Measurements from ENCODE around the gene FMO1.
"Not testable (repeated sequence)": the region's sequence is repeated elsewhere in the genome, so short reads cannot be mapped to it uniquely, and the experiment has no call there.

Gene FMO1

GRCh38 chr1:171220581-171221054, 27.7 kb upstream of the FMO1 start:
- peaks cover 17% of the 10 kb centered on the region for H3K36me3 ChIP-seq (replicated peaks; ENCODE audit: low read depth, low read length)
- no peaks in the 10 kb centered on the region for H3K9me3 ChIP-seq (ENCODE audit: insufficient read depth, low read length)
- H3K27me3 ChIP-seq (ENCODE audit: low read depth, low read length), result no peaks in the 10 kb centered on the region

GRCh38 chr1:171221665-171222591, 26.4 kb upstream of the FMO1 start:
- no peak for TF ChIP-seq CTCF (IDR thresholded peaks at IDR 0.05; ENCODE audit: low read depth, low read length)
- TF ChIP-seq EZH2phosphoT487 (IDR thresholded peaks at IDR 0.05; ENCODE audit: low read depth), result no peak
- peaks cover 7% of the 10 kb centered on the region; the same call in 1 of the 2 replicates for H3K79me2 ChIP-seq (ENCODE audit: low read length)
- H4K20me1 ChIP-seq (ENCODE audit: insufficient read depth, low read length), result no peaks in the 10 kb centered on the region
- H3K9me3 ChIP-seq (ENCODE audit: insufficient read depth, low read length), result no peaks in the 10 kb centered on the region
- H3K9ac ChIP-seq (ENCODE audit: low read length), result peak overlapping the region; percentile 5; the same call in 1 of the 2 replicates
- H3K36me3 ChIP-seq (replicated peaks; ENCODE audit: low read depth, low read length), result peaks cover 21% of the 10 kb centered on the region
- H3K4me3 ChIP-seq (ENCODE audit: low read length), result no peak overlapping the region
- H3K4me1 ChIP-seq (ENCODE audit: low read length), result peaks cover 45% of the 10 kb centered on the region
- H3K27me3 ChIP-seq (ENCODE audit: low read depth, low read length), result no peaks in the 10 kb centered on the region
- peak overlapping the region; percentile 52; the same call in 1 of the 2 replicates for H2AFZ ChIP-seq (ENCODE audit: low read depth, low read length)
- peak overlapping the region; percentile 45 for H3K4me2 ChIP-seq (ENCODE audit: low read length)
- peak overlapping the region; percentile 41 for H3K27ac ChIP-seq (ENCODE audit: low read length)

More at GRCh38 chr1:171220581-171221054, 27.7 kb upstream of the FMO1 start:
- peaks cover 42% of the 10 kb centered on the region for H3K4me1 ChIP-seq (ENCODE audit: low read length)
- no peaks in the 10 kb centered on the region for H4K20me1 ChIP-seq (ENCODE audit: insufficient read depth, low read length)
- H3K9ac ChIP-seq (ENCODE audit: low read length), result no peak overlapping the region
- peaks cover 7% of the 10 kb centered on the region; the same call in 1 of the 2 replicates for H3K79me2 ChIP-seq (ENCODE audit: low read length)
- H3K27ac ChIP-seq (ENCODE audit: low read length), result no peak overlapping the region
- H2AFZ ChIP-seq (ENCODE audit: low read depth, low read length), result no peak overlapping the region
- no peak for TF ChIP-seq EZH2phosphoT487 (IDR thresholded peaks at IDR 0.05; ENCODE audit: low read depth)
- TF ChIP-seq CTCF (IDR thresholded peaks at IDR 0.05; ENCODE audit: low read depth, low read length), result no peak
- no peak overlapping the region for H3K4me3 ChIP-seq (ENCODE audit: low read length)
- H3K4me2 ChIP-seq (ENCODE audit: low read length), result no peak overlapping the region

- no peak overlapping the region for H3K27ac ChIP-seq (ENCODE audit: low read length)
- H3K79me2 ChIP-seq (ENCODE audit: low read length), result peaks cover 7% of the 10 kb centered on the region; the same call in 1 of the 2 replicates
- peaks cover 21% of the 10 kb centered on the region for H3K36me3 ChIP-seq (replicated peaks; ENCODE audit: low read depth, low read length)
- no peak overlapping the region for H2AFZ ChIP-seq (ENCODE audit: low read depth, low read length)
- no peak for TF ChIP-seq CTCF (IDR thresholded peaks at IDR 0.05; ENCODE audit: low read depth, low read length)
- TF ChIP-seq EZH2phosphoT487 (IDR thresholded peaks at IDR 0.05; ENCODE audit: low read depth), result no peak
- no peaks in the 10 kb centered on the region for H4K20me1 ChIP-seq (ENCODE audit: insufficient read depth, low read length)
- H3K27me3 ChIP-seq (ENCODE audit: low read depth, low read length), result no peaks in the 10 kb centered on the region
- H3K4me3 ChIP-seq (ENCODE audit: low read length), result no peak overlapping the region
- no peak overlapping the region for H3K9ac ChIP-seq (ENCODE audit: low read length)
- peaks cover 45% of the 10 kb centered on the region for H3K4me1 ChIP-seq (ENCODE audit: low read length)
- H3K9me3 ChIP-seq (ENCODE audit: insufficient read depth, low read length), result no peaks in the 10 kb centered on the region
- H3K4me2 ChIP-seq (ENCODE audit: low read length), result no peak overlapping the region
These were observed 25.4 kb upstream of the FMO1 start for GRCh38 chr1:171222936-171223335.

GRCh38 chr1:171224257-171224656, 24.0 kb upstream of the FMO1 start:
- H3K4me1 ChIP-seq (ENCODE audit: low read length), result peaks cover 40% of the 10 kb centered on the region
- H3K27ac ChIP-seq (ENCODE audit: low read length), result peak overlapping the region; percentile 15; the same call in 1 of the 2 replicates
- H3K9ac ChIP-seq (ENCODE audit: low read length); H2AFZ ChIP-seq (ENCODE audit: low read depth, low read length); H3K27me3 ChIP-seq (ENCODE audit: low read depth, low read length); H3K79me2 ChIP-seq (ENCODE audit: low read length); H4K20me1 ChIP-seq (ENCODE audit: insufficient read depth, low read length); H3K4me2 ChIP-seq (ENCODE audit: low read length); H3K4me3 ChIP-seq (ENCODE audit: low read length); H3K9me3 ChIP-seq (ENCODE audit: insufficient read depth, low read length): not testable (repeated sequence)
- H3K36me3 ChIP-seq (replicated peaks; ENCODE audit: low read depth, low read length), result peaks cover 21% of the 10 kb centered on the region
